ENCODE results near the gene GPRC5A.

GPRC5A gene, protein sequence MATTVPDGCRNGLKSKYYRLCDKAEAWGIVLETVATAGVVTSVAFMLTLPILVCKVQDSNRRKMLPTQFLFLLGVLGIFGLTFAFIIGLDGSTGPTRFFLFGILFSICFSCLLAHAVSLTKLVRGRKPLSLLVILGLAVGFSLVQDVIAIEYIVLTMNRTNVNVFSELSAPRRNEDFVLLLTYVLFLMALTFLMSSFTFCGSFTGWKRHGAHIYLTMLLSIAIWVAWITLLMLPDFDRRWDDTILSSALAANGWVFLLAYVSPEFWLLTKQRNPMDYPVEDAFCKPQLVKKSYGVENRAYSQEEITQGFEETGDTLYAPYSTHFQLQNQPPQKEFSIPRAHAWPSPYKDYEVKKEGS

DNA sequence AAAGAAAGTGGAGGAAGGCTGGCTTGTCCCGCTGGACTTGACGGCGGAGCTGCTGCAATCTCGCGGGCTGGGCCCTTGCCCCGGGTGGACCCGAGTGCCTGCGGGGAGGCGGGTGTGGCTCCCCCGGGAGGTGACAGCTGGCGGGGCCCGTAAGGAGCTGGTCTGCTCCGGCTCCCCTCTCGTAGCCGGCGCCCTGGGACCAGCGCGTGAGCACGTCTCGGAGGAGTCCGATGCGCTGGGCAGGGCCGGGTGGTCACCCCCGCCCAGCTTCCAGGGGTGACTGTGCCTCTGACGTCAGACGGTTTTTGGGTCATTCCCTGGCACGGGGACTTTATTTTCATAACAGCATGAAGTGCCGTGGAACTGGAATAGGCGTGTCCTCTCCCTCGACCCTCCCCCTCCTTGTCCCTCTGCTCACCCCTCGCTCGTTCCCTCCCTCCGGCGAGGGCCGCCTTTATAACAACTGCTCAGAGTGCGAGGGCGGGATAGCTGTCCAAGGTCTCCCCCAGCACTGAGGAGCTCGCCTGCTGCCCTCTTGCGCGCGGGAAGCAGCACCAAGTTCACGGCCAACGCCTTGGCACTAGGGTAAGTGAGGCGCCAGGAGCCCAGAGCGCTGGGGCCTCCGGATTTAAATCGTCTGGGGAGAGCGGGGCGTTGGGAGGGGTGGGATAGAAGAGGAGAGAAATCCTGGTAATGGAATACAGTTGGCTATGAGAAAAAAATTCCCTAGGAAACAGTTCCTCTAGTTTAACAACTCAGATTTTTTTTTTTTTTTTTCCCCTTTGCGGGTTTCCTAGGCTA is at the start of gene GPRC5A:
GPRC5A (plus strand) TSS at position 483 of the 801 bp plus-strand sequence. CDS start 16,688 bp downstream, outside the sequence.
- TF ChIP-seq, protein P1, sequence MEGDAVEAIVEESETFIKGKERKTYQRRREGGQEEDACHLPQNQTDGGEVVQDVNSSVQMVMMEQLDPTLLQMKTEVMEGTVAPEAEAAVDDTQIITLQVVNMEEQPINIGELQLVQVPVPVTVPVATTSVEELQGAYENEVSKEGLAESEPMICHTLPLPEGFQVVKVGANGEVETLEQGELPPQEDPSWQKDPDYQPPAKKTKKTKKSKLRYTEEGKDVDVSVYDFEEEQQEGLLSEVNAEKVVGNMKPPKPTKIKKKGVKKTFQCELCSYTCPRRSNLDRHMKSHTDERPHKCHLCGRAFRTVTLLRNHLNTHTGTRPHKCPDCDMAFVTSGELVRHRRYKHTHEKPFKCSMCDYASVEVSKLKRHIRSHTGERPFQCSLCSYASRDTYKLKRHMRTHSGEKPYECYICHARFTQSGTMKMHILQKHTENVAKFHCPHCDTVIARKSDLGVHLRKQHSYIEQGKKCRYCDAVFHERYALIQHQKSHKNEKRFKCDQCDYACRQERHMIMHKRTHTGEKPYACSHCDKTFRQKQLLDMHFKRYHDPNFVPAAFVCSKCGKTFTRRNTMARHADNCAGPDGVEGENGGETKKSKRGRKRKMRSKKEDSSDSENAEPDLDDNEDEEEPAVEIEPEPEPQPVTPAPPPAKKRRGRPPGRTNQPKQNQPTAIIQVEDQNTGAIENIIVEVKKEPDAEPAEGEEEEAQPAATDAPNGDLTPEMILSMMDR (IDR thresholded peaks at IDR 0.05), result no peak

DNA sequence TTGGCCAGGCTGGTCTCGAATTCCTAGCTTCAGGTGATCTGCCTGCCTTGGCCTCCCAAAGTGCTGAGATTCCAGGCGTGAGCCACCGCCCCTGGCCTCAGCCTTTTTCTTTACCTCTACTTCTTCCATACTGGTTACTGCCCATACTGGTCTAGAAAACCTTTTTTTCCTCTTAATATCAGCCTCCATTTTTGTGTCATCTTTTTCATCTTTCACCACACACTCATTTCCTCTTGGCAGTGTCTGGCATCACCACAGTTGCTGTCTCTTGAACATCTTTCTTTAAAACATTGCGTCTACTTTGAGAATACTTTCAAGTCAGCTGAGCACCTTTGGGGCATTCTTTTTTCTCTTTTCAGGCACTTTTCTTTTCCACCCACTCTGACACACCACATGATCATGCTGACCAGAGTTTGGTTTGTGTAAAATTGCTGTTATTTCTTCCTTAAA is 45.5 kb upstream of the GPRC5A start:
- TF ChIP-seq, protein P1 (IDR thresholded peaks at IDR 0.05), result no peak

DNA sequence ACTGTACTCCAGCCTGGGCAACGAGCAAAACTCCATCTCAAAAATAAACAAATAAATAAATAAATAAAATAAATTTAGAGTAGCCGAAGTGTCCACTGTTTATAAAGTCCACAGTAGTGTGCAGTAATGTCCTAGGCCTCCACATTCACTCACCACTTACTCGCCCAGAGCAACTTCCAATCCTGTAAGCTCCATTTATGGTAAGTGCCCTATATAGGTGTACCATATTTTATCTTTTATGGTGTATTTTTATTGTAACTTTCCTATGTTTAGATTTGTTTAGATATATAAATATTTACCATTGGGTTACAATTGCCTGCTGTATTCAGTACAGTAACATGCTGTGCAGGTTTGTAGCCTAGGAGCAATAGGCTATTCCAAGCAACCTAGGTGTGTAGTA is 37.9 kb upstream of the GPRC5A start:
- TF ChIP-seq, protein P1 (IDR thresholded peaks at IDR 0.05), result no peak

DNA sequence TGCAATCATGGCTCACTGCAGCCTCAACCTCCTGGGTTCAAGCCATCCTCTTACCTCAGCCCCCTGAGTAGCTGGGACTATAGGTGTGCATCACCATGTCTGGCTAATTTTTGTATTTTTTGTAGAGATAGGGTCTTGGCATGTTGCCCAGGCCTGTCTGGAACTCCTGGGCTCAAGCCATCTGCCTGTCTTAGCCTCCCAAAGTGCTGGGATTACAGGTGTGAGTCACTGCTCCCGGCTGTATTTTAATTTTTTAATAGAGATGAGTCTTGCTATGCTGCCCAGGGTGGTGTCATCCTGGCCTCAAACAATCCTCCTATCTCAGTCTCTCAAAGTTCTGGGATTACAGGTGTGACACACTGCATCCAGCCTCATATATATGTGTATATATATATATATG is 31.7 kb upstream of the GPRC5A start:
- TF ChIP-seq, protein P1 (IDR thresholded peaks at IDR 0.05), result no peak

DNA sequence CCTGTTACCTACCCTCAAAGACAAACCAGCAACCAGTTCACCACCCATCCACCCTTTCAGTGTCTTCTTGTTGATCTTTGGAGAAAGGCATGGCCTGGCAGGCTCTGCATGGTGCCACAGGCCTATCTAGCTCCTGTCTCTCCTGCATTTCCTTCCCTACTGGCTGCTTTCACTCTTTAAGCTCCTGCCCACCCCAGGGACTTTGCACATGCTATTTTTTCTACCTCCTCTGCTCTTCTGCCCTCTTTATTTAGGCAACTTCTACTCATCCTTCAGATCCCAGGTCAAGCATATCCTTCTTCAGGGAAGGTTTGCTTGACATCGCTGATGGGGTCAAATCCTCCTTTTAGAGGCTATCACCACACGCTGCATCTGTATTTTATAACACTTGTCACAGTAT is 27.1 kb upstream of the GPRC5A start:
- TF ChIP-seq, protein P1 (IDR thresholded peaks at IDR 0.05), result no peak

DNA sequence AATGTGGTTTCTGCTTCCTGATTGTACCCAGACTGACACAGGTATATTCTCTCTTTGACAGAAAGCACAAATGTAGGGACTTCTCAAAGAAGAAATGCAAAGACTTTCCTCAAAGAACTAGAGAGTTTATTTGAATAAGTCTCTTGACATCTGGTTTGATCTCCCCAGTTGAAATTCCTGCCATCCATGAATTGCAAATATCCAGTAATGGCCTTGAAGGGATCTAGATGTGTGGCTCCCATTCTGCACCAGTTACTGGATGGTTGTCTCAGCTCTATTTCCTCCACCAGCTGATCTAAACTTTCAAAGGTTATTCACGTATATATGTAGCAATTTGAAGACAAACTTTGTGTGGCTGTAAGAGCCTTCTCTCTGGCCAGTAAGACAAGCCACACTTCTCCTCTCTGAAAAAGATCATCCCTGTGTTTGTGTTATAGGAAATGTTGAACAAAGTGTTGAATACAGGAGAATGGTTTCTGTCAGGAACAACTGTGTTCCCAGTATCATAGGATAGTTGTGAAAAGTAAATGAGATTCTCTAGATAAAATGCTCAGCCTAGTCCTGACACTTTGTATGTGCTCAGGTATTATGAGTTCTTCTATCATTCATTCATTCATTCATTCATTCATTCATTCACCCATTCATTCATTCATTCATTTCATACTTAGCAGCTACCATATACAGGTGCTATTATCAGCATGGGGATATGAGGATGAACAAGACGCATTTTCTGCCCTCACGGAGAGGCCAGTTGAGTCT is 22.7 kb upstream of the GPRC5A start:
- TF ChIP-seq, protein P1 (IDR thresholded peaks at IDR 0.05), result no peak

DNA sequence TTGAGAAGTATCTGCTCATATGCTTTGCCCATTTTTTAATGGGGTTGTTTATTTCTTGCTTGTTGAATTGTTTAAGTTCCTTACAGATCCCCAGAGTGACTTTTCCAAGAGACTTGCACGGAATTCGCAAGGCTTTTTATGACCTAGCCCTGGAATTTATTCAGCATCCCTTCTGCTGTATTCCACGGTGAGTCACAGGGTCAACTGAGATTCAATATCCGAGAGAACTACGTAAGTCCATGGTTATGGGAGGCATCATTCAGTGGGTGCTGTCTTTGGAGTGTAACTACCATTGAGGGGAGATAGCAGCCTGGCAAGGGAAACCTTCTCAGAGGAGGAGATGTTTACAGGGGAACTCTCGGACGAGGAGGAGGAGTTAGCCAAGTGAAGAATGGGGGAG is 20.9 kb upstream of the GPRC5A start:
- TF ChIP-seq, protein P1 (IDR thresholded peaks at IDR 0.05), result no peak

All from LNCAP (cell line).